HG03342 (cell line): Measurements from ENCODE around the gene ASB13.

Source experiments
- ATAC-seq: cut with Tn5 transposase; IDR thresholded peaks from one replicate; pipeline ENCODE4 v1.9.1; 2021; ENCODE audit warnings: mild to moderate bottlenecking, moderate library complexity; ENCODE audit not compliant: unreplicated experiment

ASB13 gene

GRCh38 chr10:5670662-5671375 is 4.4 kb upstream of the ASB13 start:
- no peak for ATAC-seq

- ATAC-seq: no peak
These were observed 3.2 kb upstream of the ASB13 start for GRCh38 chr10:5669604-5670003.

GRCh38 chr10:5668429-5668828 is 2.0 kb upstream of the ASB13 start:
- no peak for ATAC-seq

GRCh38 chr10:5666841-5667630 is 641 bp upstream of the ASB13 start:
- no peak for ATAC-seq

GRCh38 chr10:5665373-5666007 is 905 bp downstream of the ASB13 start:
- no peak for ATAC-seq

GRCh38 chr10:5663692-5664427 is 2.5 kb downstream of the ASB13 start:
- ATAC-seq: no peak

GRCh38 chr10:5662708-5663579 is 3.5 kb downstream of the ASB13 start:
- ATAC-seq: no peak

- no peak for ATAC-seq
These were observed 5.4 kb downstream of the ASB13 start for GRCh38 chr10:5661043-5661442.

- ATAC-seq: peak; percentile 82
These were observed 6.5 kb downstream of the ASB13 start for GRCh38 chr10:5659702-5660528.

- no peak for ATAC-seq
These were observed 7.3 kb downstream of the ASB13 start for GRCh38 chr10:5658871-5659618.

- ATAC-seq: no peak
These were observed 9.4 kb downstream of the ASB13 start for GRCh38 chr10:5656737-5657579.

GRCh38 chr10:5655121-5655520 is 11.3 kb downstream of the ASB13 start:
- no peak for ATAC-seq

GRCh38 chr10:5654218-5654755 is 12.1 kb downstream of the ASB13 start:
- ATAC-seq: no peak

- no peak for ATAC-seq
These were observed 13.6 kb downstream of the ASB13 start for GRCh38 chr10:5652746-5653145.

GRCh38 chr10:5651388-5651764 is 15.0 kb downstream of the ASB13 start:
- no peak for ATAC-seq

- no peak for ATAC-seq
These were observed 15.6 kb downstream of the ASB13 start for GRCh38 chr10:5650664-5651387.

GRCh38 chr10:5649746-5650145 is 16.6 kb downstream of the ASB13 start:
- ATAC-seq: no peak
